BJ (cell line): ENCODE data around the gene RTL10. TPM values are rescaled to one million over a fixed set of nuclear protein-coding genes. Genes with fewer than 3 reads are reported as not detected.

Experiments
- CTCF ChIA-PET: fragments of 350-600 bp; formaldehyde crosslinking; extraction: SDS; loops from one replicate; lab custom pipeline; 2021; ENCODE audit warnings: antibody characterized with exemption, inconsistent platforms; lab: Yijun Ruan, JAX
- POLR2A ChIA-PET: fragments of 300-600 bp; sonication (Branson Sonifier 250); formaldehyde crosslinking; extraction: SDS; loops from one replicate; lab custom pipeline; 2021; ENCODE audit warnings: antibody characterized with exemption; lab: Charles Lee
- DNase-seq: peaks from one replicate; pipeline ENCODE4 v3.0.0-alpha.2; 2011; ENCODE audit warnings: low read depth
- H3K27me3 ChIP-seq: 2 replicates; pipeline ENCODE4 v1.6.0; 2011; ENCODE audit warnings: low read length; ENCODE audit not compliant: control insufficient read depth, insufficient read depth
- H3K36me3 ChIP-seq: 2 replicates; pipeline ENCODE4 v1.5.1; 2011; ENCODE audit warnings: low read length; ENCODE audit not compliant: control insufficient read depth, insufficient read depth
- H3K4me3 ChIP-seq: 2 replicates; pipeline ENCODE4 v1.5.1; 2011; ENCODE audit warnings: low read depth, mild to moderate bottlenecking, control low read depth, low read length
- CTCF ChIP-seq: IDR thresholded peaks from 2 replicates; pipeline ENCODE4 v1.5.1; 2011; ENCODE audit warnings: low read depth, mild to moderate bottlenecking, control low read depth, inconsistent platforms, low read length, moderate library complexity; ENCODE audit not compliant: insufficient read depth
- polyA plus RNA-seq: library from polyadenylated mRNA; depleted of rRNA; stranded (reverse); fragments of >200 nt; gene quantifications from 2 replicates; pipeline ENCODE4 v1.2.3, GENCODE V29; 2011

Gene RTL10
- polyA plus RNA-seq, 1 experiment = 18.9 TPM

GRCh38 chr22:19898145-19898544 is 43.5 kb upstream of the RTL10 start:
- no peak for DNase-seq
- ChIA-PET CTCF (interaction anchor here (0.9 to 3.8 kb wide), 4 partner anchors 8 to 168 kb away, joined by 3 to 22 read pairs (median 4); no protein-coding TSS in a partner anchor), POLR2A (no interaction called here)
- no peak overlapping the region for H3K4me3 ChIP-seq
- no peaks in the 10 kb centered on the region for H3K27me3 ChIP-seq
- no peak for TF ChIP-seq CTCF
- H3K36me3 ChIP-seq = peaks cover 13% of the 10 kb centered on the region

GRCh38 chr22:19897726-19898125 is 43.1 kb upstream of the RTL10 start:
- no peaks in the 10 kb centered on the region for H3K27me3 ChIP-seq
- CTCF ChIA-PET = interaction anchor here (0.6 to 3.8 kb wide), 4 partner anchors 8 to 264 kb away, joined by 3 to 22 read pairs (median 4); no protein-coding TSS in a partner anchor

GRCh38 chr22:19896665-19897355 is 42.1 kb upstream of the RTL10 start:
- Histone ChIP-seq H3K27me3 (no peaks in the 10 kb centered on the region), H3K36me3 (peaks cover 13% of the 10 kb centered on the region), H3K4me3 (no peak overlapping the region)
- POLR2A ChIA-PET = no interaction called here
- DNase-seq = no peak
- TF ChIP-seq CTCF = no peak
- CTCF ChIA-PET = interaction anchor here (0.9 to 3.8 kb wide), 4 partner anchors 8 to 166 kb away, joined by 3 to 22 read pairs (median 4); no protein-coding TSS in a partner anchor

More at GRCh38 chr22:19897726-19898125, 43.1 kb upstream of the RTL10 start:
- no peak for DNase-seq
- no peak overlapping the region for H3K4me3 ChIP-seq
- TF ChIP-seq CTCF = no peak
- POLR2A ChIA-PET = no interaction called here
- H3K36me3 ChIP-seq = peaks cover 13% of the 10 kb centered on the region

GRCh38 chr22:19895160-19895849 is 40.6 kb upstream of the RTL10 start:
- DNase-seq = no peak
- H3K36me3 ChIP-seq = peaks cover 13% of the 10 kb centered on the region
- no peak for TF ChIP-seq CTCF
- ChIA-PET CTCF (interaction anchor here (1.0 to 1.6 kb wide), 3 partner anchors 10 to 165 kb away, joined by 3 to 8 read pairs (median 3); no protein-coding TSS in a partner anchor), POLR2A (no interaction called here)
- no peak overlapping the region for H3K4me3 ChIP-seq
- H3K27me3 ChIP-seq = no peaks in the 10 kb centered on the region

GRCh38 chr22:19893363-19893762 is 38.7 kb upstream of the RTL10 start:
- ChIA-PET POLR2A (no interaction called here), CTCF (no interaction called here)
- peaks cover 11% of the 10 kb centered on the region for H3K36me3 ChIP-seq
- no peak for DNase-seq
- no peaks in the 10 kb centered on the region for H3K27me3 ChIP-seq
- H3K4me3 ChIP-seq = no peak overlapping the region
- no peak for TF ChIP-seq CTCF
